ENCODE data around the gene TTC39C.

TTC39C gene

GRCh38 chr18:24112464-24112863, 97.9 kb downstream of the TTC39C start:
- TF ChIP-seq CTCF (IDR thresholded peaks at IDR 0.05; ENCODE audit: extremely low read depth, missing control alignments) = no peak
- DNase-seq (ENCODE audit: low spot score) = no peak

GRCh38 chr18:24112874-24113615, 98.5 kb downstream of the TTC39C start:
- no peak for DNase-seq (ENCODE audit: low spot score)
- no peak for TF ChIP-seq CTCF (IDR thresholded peaks at IDR 0.05; ENCODE audit: extremely low read depth, missing control alignments)

GRCh38 chr18:24114924-24115549, 100.5 kb downstream of the TTC39C start:
- TF ChIP-seq CTCF (IDR thresholded peaks at IDR 0.05; ENCODE audit: extremely low read depth, missing control alignments) = no peak
- no peak for DNase-seq (ENCODE audit: low spot score)

- DNase-seq (ENCODE audit: low spot score) = no peak
- TF ChIP-seq CTCF (IDR thresholded peaks at IDR 0.05; ENCODE audit: extremely low read depth, missing control alignments) = no peak
Observed at GRCh38 chr18:24115628-24116027, 101.1 kb downstream of the TTC39C start.

GRCh38 chr18:24118750-24119577, 104.4 kb downstream of the TTC39C start:
- peak; percentile 78 for TF ChIP-seq CTCF (IDR thresholded peaks at IDR 0.05; ENCODE audit: extremely low read depth, missing control alignments)
- DNase-seq (ENCODE audit: low spot score) = peak; percentile 66

GRCh38 chr18:24120676-24121075, 106.1 kb downstream of the TTC39C start:
- no peak for DNase-seq (ENCODE audit: low spot score)
- TF ChIP-seq CTCF (IDR thresholded peaks at IDR 0.05; ENCODE audit: extremely low read depth, missing control alignments) = no peak

GRCh38 chr18:24121625-24122024, 107.1 kb downstream of the TTC39C start:
- no peak for DNase-seq (ENCODE audit: low spot score)
- TF ChIP-seq CTCF (IDR thresholded peaks at IDR 0.05; ENCODE audit: extremely low read depth, missing control alignments) = no peak
